Activated CD8-positive, alpha-beta memory T cell treated with anti-CD3 and anti-CD28 coated beads for 24 hours (primary cell): ENCODE data around the gene GBX1.

ENCODE experiments used
- DNase-seq: peaks from one replicate; pipeline ENCODE4 v3.0.0-alpha.2; 2020

Gene GBX1

DNA sequence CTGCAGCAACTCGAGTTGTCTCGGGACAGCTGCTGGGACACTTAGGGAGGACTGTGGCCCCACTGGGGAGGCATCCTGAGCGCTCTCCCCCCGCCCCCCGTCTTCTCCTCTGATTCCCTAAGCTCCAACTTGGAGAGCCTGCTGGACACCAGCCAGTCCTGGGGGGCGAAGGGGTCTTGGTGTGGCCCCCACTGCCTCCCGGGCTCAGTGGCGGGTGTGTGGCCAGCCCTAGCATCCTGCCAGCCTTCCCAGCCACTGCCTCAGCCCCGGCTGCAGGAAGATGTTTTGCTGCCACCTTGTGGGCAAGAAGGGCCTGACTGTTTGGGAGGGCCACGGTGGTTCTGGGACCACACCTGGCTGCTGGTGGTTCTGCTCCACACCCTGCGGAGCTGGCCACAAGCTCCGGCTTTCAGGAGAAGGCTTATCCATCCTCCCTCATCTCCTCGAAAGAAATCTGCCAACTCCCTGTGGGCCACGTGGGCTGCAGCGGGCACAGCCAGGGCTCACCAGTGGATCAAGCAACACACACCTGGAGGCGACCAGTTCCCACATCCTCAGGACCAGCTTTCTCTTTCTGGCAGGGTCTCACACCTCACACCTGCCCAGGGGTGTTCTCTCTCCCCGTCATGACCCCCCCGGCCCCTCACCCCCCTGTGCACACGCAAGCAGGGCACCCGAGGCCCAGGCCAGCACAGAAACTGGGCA, 56.4 kb downstream of the GBX1 start:
- peak; percentile 88 for DNase-seq

DNA sequence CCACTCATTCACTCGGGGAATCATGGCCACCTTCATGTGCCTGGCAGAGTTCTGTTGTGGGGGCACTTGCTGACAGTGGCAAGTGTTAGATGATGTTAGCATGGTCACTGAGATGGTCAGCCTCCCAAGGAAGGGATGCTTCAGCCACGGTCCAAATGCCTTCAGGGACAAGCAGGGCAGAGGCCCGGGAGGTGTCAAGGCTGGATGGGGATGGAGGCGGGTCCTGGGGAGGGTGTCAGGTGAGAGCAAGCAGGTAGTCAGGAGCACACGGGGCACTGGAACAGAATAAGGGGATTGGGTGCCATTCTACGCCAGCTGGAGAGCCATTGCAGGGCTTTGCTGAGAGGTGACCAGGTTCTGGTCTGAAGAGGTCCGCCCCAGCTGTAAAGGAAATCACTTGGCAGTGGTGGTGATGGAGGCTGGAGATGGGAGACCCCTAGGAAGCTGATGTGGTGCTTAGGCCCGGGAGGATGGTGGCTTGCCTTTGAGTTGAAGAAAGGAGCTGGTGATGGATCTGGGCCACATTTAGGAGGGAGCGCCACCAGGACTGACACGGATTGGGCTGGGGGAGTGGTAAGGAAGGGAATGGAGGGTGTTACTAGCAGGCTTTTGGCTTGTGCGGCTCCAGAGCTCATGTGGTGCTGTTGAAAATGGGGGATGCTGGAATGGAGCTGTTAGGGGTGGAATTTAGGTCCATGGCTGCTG, 57.1 kb downstream of the GBX1 start:
- no peak for DNase-seq

DNA sequence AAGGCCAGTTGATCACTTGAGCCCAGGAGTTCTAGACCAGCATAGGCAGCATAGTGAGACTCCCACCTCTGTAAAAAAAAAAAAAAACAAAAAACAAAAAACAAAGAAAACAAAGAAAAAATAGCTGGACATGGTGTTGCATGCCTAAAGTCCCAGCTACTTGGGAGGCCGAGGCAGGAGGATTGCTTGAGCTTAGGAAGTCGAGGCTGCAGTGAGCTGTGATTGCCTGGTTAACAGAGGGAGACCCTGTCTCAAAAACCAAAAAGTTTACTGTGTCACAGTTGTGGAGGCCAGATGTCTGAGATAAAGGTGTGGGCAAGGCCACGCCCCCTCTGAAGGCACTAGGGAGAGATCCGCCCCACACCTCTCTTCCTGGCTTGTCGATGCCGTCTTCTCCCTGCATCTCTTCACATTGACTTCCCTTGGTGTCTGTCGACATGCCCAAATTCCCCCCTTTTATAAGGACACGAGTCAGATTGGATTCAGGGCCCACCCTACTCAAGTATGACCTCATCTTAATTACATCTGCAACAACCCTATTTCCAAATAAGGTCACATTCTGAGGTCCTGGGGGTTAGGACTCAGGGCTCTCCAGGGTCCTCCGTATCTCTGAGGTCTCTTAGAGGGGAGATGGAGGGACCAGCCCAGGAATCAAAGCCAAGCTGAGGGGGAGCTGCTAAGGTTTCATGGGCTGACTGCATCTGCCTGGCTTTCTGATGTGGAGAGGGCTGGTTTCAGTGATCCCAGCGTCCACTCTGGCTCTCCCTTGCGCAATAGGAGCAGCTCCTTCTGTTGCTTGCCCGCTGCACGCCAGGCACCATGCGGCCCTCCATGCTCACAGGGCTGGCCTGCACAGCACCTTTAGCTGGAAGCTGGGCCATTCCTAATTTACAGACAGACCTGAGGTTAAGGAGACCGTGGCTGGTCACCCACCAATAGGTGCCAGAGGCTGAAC, 58.1 kb downstream of the GBX1 start:
- DNase-seq, result no peak

DNA sequence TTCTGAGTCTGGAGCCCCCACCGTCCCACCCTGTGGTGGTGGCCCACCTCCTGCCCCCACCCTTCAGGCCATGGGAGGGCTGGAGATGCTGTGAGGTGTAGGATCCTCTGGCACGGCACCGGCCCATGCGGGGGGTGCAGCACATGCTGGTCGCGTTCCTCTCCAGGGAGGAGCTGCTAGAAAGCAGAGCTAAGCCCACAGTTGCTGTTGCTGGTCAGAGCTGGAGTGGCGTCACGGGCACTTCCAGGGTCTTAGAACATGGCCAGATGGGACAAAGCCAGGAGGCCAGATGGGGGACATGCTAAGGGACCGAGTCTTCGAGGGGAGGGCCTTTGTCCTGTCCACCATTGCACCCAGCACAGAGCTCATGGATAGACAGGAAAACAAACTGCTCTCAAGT, 59.6 kb downstream of the GBX1 start:
- no peak for DNase-seq

DNA sequence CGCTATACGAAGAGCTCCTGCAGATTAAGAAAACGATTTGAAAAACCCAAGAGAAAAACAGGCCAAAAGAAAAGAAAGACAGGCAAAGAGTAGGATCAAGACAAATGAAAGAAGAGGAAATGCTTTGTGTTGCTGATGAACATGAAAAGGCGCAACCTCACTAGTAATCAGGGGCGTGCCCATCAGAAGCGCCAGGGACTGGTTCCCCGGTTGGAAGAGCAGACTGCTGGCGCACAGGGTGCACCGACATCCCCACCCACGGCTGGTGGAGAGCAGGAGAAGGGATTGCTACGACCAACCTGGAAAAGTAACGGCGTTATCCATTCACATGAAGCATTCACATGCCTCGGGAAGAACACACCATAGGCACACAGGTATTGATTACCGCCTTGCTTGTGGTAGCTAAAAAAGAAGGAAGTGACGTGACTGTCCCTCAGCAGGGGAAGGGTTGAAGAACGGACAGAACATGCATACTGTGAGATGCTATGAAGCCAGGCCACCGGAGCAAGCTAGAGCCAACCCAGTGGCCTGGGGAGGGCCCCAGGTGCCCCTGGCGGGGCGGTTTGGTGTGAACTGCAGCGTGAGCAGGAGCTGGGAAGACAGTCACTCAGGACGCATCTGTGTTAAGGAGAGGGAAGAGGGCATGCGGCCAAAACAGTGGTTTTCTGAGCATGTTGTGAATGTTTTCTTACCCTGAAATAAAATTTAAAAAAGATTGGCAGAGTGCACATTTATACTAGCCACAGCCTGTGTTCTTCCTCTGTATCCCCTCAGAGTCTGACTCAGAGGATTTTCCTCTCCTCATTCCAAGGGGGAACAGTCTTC, 62.9 kb downstream of the GBX1 start:
- no peak for DNase-seq

DNA sequence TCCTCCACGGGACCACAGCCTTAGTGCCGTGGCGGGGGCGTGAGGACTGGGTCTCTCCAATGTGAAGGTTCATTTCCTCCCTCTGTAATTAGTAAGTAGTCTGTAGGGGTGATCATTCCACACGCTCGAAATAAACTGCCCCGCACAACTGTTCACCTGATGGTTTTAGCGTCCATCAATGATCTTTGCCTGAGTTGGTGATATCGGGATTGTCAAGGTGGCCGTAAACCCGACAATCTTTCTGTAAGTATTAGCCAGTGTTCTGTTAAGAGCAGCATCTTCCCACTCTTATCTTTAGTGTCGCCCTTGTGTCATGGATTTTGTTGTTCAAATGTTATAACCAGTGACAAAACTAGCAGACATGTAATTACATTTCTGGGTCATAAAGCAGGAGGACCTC, 63.5 kb downstream of the GBX1 start:
- DNase-seq, result no peak

DNA sequence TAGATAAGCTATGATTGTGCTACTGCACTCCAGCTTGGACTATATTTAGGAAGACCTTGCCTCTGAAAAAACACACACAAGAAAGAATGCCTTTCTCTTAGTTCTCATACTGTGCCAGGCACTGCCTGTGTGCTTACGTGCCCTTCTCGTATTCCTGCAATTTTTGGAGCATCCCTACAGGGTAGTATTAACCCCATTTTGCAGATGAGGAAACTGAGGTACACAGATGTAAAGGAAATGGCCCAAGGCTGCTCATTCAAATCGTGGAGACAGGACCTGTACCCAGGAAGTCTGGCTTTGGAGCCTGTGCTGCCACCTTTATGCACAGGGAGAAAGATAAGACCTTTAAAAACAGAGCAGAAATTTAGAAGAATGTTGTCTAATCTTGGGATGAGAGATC, 64.5 kb downstream of the GBX1 start:
- DNase-seq, result no peak

DNA sequence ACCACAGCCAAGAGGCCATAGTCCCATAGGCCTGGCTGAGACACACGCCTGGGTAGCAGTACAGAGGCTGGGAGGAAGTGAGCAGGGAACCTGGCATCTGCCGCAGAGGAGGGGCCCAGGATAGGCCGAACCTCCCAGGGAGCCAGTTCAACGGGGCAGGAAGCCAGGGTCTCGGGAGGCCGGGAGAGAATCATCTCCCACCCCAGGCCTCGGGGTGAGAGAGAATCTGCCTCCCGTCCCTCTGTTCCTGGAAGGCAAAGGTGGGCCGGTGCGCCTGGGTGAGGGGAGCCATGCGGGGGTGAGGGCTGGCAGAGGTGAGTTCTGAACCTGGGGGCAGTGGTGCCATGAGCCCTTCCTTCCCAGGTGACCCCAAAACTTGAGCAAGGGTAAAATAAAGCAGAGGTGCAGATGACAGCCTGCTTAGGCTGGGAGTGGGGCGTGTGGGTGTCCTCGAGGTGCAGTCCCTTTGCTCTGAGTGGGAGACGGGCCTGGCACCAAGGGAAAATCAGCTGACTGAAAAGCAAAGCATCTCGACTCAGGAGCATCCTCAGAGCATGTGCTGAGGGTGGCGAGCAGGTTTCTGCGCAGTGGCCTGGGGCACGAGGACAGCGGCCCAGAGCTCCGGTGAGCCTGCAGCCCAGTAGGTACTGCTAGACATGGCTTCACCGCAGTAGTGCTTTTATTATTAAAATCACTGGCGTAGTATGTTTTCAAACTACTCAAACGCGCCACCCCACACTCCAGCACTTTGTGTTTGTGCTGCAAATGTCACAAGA, 65.7 kb downstream of the GBX1 start:
- DNase-seq, result no peak

DNA sequence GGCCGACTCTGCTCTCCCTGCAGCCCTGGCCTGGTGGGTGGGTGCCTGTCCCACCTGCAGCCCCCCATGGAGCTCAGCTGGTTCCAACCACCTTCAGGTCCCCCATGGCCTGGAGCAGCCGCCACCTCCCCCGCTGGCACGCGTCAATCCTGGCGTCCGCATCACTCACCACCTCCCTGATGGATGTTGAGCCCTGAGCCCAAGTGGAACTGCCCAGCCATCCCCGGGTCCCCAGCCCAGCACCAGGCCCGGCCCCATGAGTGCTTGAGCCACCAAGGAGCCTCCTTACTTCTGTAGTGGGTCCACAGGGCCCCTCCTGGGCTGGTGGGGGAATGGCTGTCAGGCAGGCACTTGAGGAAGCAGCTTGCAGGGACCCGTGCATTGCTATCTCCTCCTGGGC, 66.6 kb downstream of the GBX1 start:
- no peak for DNase-seq

DNA sequence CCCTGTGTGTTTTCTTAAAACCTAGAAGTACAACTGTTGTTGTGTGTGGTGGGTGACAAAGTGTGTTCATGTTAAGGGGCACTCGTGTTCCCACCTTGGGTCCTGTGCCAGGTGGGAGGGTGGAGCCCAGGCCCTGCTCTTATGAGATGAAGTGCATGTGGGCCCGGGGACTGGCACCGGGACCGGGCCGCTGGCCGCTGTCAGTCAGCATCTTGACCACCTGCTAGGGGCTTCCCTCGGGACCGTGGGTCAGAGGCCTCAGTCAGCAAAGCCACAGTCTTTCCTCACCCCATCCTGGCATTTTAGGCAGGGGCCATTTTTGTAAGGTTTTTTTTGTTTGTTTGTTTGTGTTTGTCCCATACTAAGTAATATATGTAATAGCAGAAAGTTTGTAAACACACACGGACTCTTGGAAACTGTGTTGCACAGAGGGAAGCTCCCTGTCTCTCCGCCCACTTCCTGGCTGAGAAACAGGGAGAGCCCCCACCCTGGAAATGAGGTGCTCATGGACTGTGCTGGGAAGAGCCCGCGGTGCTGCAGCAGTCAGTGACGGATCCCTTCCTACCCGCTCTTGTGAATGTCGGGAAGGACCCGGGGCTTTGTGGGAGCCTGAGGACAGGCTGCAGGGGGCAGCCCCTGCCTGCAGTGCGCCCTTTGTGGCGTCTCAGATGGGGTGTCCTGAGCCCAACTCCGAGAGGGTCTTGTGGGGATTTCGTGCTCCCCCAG, 67.8 kb downstream of the GBX1 start:
- DNase-seq, result no peak
